ENCODE data around the gene FUT3.
"Not testable (repeated sequence)": the region's sequence is repeated elsewhere in the genome, so short reads cannot be mapped to it uniquely, and the experiment has no call there.

The FUT3 gene

GRCh38 chr19:5844456-5845433 lies 6.5 kb downstream of the FUT3 start:
- no peak for DNase-seq

GRCh38 chr19:5843295-5843927 lies 7.8 kb downstream of the FUT3 start:
- no peak for DNase-seq

GRCh38 chr19:5841735-5842111 lies 9.5 kb downstream of the FUT3 start:
- not testable (repeated sequence) for DNase-seq

- DNase-seq = no peak
Measured at GRCh38 chr19:5839065-5840017, 11.9 kb downstream of the FUT3 start, which contains the start of gene FUT6. FUT6 (minus strand) TSS chr19:5839702; CDS start chr19:5832567, 7,135 bp downstream.

- DNase-seq = no peak
Measured at GRCh38 chr19:5838353-5839064, 12.7 kb downstream of the FUT3 start.

GRCh38 chr19:5837761-5838352 lies 13.4 kb downstream of the FUT3 start:
- no peak for DNase-seq

GRCh38 chr19:5832527-5833216 lies 18.6 kb downstream of the FUT3 start:
- no peak for DNase-seq

GRCh38 chr19:5832061-5832460 lies 19.2 kb downstream of the FUT3 start:
- no peak for DNase-seq

GRCh38 chr19:5831159-5831558 lies 20.1 kb downstream of the FUT3 start:
- DNase-seq = no peak

- DNase-seq = no peak
Measured at GRCh38 chr19:5829567-5830310, 21.5 kb downstream of the FUT3 start.

GRCh38 chr19:5828661-5829566 lies 22.3 kb downstream of the FUT3 start:
- peak; percentile 57 for DNase-seq

- peak; percentile 91 for DNase-seq
Measured at GRCh38 chr19:5827891-5828660, 23.2 kb downstream of the FUT3 start.

- DNase-seq = no peak
Measured at GRCh38 chr19:5827342-5827890, 23.8 kb downstream of the FUT3 start.

GRCh38 chr19:5826531-5827341 lies 24.5 kb downstream of the FUT3 start:
- DNase-seq = peak; percentile 74

GRCh38 chr19:5825178-5825577 lies 26.1 kb downstream of the FUT3 start:
- no peak for DNase-seq

GRCh38 chr19:5824751-5825150 lies 26.5 kb downstream of the FUT3 start:
- no peak for DNase-seq

GRCh38 chr19:5823579-5824281 lies 27.5 kb downstream of the FUT3 start:
- no peak for DNase-seq
